Activated CD8-positive, alpha-beta memory T cell treated with anti-CD3 and anti-CD28 coated beads, Interleukin-2, amount 50 U/mL, for 1 hour (primary cell): ENCODE data around the gene C7orf25.
"Not testable (repeated sequence)": the region's sequence is repeated elsewhere in the genome, so short reads cannot be mapped to it uniquely, and the experiment has no call there.

Source experiments
- DNase-seq: peaks from one replicate; pipeline ENCODE4 v3.0.0-alpha.2; 2020; ENCODE audit errors: extremely low read depth

C7orf25 gene

DNA sequence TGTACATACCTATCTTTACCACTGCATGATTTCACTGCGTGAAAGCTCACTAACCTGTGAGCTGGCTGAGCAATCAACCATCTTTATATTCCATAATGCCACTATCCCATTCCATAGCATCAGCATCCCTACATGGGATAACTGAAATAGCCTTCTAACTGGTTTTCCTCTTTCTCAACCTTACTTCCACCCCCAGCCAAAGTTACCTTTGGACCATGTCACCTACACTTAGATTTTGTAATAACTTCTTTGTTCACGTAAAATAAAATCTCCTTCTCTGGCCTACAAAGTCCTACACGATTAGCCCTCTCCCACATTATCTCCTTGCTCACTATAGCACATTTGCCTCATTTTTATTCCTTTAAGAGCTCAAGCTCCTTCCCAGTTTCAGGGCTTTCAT lies 17.6 kb upstream of the C7orf25 start:
- DNase-seq, result no peak

DNA sequence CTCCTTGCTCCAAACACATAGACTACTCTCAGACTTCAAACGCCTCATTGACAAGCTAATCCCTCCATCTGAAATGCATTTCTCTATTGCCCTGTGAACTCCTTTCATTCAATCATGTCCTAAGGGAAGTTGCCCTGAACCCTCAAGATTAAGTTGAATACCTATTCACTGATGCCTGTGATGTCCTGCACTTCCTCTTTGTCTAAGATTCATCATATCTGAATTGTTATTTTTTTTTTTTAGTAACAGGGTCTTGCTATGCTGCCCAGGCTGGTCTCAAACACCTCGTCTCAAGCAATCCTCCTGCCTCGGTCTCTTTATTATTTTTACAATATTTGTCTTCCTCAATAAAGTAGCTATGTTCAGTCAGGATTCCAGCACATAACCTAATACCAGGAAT lies 16.9 kb upstream of the C7orf25 start:
- DNase-seq, result no peak

DNA sequence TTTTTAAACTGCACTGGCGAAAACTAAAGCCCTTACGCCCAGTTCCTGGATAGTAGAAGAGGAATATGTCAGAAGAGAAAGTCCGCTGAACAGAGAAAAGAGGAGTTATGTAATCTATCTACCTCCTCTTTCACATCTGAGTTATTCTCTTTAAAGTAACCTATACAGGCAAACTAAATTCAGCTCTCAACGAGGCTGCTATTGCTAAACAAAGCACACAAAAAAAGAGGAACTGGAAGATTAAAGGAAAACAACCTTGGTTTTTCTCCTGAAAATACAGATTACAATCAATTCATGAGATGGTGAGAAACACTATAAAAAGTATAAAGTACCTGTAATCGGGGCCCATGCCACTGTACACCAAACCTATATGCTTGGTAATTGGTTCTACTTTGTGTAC lies 14.3 kb upstream of the C7orf25 start:
- no peak for DNase-seq

DNA sequence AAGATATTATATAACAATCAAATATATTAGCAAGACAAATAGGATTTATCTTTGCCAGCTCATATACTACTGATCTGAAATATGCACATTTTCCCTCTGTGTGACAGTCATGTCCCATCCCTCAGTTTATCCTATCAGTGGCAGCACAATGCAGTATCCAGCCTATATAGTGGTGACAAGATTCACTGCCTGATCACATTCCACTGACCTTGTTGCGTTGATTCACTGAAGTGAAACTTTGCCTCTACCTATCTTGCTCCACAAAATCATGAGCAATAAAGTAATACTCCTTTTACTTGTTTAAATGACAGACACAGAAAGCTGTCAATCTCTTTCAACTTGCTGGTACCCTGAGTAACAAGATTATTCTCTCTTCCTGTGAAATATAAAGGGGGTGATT lies 13.8 kb upstream of the C7orf25 start:
- DNase-seq, result no peak

DNA sequence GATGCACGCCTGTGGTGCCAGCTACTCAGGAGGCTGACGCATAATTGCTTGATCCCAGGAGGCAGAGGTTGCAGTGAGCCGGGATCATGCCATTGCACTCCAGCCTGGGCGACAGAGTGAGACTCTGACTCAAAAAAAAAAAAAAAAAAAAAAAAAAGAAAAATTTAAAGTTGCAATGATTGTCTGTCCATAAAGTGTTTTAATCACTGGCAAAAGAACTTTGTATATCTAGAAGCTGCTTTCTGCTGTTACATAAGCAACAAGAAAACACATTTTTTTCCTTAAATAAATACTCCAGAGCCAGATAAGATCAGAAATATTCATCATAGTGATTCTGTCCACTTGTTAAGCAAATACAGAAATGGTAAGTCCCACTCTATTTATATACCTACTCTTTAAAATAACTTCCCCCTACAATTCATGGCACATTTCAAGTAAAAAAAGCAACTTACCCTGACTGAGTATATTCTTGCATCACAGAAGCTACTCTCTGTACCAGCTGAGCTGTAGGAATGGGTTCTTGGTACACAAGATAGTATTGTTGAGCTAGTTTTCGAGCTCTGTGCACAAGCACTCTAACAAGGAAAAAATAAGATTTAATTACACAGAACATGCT lies 12.5 kb upstream of the C7orf25 start:
- DNase-seq, result no peak

DNA sequence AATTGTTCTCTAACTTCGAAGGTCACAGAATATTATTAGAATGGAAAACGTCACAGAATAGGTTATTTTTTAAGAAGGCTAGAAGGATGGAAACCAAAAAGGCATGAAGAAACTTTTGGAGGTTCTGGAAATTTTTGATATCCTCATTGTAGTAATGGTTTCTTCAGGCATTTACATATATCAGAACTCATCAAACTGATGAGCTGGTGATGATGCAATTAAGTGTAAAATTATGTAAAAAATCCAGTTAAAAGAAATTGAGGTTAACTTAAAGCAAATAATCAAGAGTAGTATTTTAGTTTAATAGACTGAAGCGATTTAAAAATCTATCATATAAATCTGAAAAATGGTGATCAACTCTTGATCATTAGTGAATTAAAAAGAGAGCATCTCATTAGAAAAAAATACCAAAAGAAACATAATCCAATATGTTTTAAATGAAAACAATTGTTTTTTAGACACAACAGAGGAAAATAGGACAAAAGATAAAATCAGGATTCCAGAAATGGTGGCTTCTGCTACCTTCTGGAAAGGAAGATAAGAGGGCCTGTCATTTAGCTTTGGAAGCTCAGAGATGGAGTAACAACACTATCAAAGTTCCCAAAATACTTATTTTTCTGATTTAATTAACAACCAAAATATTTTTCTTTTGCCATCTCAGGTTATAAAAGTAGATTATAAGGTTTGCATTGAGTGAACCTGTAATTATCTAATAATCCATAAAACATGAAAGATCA lies 10.3 kb upstream of the C7orf25 start:
- no peak for DNase-seq

DNA sequence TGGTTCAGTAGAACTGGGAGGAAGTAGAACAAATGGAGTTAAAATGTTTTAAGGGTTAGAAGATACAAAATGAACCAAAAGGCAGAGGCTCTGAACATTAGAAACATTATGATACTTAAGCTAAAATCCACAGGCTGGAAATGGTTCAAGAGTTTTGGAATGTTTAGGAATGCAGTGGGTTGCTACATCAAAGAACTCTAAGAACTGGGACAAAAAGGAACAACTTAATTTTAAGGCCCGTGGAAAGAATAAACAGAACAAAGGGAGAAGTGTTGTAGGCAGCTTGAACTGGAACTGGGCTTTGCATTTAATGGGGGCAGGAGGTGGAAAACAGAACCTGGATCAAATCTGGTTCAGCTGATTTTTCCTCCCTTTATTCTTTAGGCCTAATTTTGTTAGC lies 3.5 kb upstream of the C7orf25 start:
- no peak for DNase-seq

DNA sequence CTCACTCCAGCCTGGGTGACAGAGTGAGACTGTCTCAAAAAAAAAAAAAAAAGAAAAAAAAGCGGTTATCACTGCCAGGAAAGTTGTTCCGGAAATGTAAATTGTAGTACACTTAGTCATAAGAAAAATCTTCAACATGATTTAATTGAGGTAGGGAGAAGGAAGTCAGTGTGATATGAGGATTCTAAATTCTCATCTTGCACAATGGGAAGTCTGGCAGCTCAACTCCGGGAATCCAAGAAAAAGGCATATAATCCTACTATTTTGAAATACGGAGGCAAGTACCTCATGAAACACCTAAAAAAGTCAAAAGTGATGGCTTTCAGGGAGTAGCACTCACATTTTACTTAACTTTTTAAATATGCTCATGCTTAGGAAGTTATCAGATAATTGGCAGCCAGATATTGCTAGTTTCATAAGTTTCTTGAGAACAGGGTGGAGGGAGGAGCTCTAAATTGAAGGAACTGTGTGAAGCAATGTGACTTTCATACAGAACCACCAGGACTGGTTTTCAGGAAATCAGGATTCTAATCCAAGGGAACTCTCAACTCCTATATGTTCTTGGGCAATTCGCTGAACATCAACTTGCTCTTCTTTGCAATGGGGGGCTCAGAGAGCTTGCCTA lies 2.7 kb upstream of the C7orf25 start:
- no peak for DNase-seq

DNA sequence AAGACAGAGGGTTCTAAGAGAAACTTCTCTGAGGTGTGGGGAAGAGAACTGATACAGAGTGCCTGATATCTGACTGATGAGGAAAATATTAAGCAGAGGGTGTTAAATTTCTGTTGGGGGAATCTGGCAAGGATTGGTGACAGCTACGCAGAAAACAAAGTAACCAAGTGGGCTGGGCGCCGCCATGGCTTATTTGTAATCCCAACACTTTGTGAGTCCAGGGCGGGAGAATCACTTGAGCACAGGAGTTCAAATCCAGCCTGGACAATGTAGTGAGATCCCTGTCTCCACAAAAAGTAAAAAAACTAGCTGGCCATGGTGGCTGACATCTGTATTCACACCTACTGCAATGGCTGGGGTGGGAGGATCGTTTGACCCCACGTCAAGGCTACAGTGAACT lies 2.1 kb upstream of the C7orf25 start:
- DNase-seq, result no peak

DNA sequence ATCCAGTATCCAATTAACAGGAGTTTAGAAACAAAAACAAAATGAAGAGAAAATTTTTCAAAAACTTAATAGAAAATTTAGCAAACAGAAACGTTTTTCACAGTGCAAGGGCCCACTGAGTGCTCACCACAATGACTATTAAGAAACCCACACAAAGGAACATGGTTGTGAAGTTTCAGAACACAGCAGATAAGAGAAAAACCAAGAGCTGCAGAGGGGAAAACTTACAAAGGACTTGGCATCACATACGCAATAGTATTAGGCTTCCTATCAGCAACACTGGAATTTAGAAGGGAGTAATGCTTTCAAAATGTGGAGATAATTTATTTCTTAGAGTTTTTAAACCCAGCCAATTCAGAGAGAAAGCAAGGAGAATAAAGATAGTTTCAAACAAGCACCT lies 1.7 kb upstream of the C7orf25 start:
- DNase-seq, result no peak

DNA sequence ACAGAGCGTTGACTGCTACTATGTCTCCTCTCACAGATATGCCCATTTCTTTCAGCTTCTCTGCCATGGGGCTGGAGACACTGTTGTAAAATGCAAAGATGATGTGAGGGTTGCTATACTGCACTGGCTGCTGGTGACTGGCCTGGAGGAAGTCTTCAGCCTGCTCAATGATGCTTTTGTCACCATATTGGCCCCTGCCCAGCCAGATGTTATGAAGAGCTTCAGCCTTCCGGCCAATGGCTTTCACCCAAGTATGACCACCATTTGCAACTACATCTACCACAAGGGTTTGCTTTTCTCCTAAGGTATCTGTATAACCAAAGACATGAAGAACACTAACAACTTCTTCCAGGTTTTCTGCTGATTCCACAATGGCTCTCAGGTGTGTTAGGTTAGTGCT lies 1.6 kb downstream of the C7orf25 start:
- DNase-seq, result no peak

DNA sequence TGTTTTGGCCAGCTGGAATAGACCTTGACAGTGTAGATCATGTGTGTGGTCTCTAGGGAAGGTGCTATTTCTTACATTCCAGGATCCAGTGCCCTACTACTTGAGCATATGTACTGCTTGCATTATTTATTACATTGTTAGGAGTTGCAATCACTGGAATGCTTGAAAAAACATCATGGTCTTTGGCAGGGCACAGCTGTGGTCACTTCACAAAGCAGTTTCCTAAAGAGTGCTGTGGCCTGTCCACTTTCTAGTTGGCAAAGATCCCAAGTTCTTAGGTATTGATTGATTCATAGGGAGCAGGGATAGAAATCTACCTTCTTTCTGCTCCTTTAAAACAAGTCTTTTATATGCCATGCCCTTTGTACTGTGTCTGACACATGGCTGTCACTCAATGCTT lies 4.6 kb downstream of the C7orf25 start:
- no peak for DNase-seq

DNA sequence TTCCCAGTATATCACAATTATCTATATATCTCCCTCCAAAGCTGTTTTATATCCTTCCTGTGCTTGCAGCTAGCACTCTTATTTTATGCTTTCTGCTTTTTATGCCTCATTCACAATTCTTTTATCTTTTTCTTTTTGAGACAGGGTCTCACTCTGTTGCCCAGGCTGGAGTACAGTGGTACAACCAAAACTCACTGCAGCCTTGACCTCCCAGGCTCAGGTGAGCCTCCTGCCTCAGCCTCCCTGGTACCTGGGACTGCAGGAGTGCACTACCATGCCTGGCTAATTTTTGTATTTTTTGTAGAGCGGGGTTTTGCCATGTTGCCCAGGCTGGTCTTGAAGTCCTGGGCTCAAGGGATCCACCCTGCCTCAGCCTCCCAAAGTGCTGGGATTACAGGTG lies 5.7 kb downstream of the C7orf25 start:
- no peak for DNase-seq

DNA sequence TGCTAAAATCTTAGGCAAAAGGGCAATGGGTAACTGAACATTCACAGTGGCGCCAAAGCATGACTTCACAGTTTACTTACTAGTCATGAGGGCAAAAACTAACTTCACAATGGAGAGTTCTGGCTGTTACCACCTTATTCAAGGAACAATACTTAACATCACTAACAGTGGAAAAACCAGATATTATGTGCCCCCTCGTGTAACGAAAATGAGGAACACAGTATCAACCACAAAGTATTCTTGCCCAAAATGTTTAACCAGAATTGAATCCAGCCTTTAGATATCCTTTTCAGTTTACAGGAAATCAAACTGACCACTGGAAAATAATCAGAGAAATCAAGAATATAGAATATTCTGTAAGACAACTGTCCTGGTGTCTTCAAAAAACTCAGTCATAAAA lies 9.5 kb downstream of the C7orf25 start:
- no peak for DNase-seq

DNA sequence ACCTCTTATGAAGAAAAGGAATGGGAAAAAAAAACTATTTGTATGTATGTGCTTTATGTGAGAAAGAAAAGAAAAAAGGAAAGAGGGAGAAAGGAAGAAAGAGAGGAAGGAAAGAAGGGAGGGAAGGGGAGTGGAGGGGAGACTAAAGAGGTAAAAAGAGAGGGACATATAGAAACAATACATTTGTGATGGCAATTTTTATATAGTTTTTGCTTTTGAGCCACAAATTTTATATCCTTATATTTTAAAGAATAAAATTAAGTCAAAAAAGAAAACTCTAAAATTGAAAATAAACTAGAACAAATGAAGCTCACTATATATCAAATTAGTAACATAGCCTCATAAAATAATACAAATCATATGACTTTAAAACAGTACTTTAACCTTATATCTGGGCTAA lies 11.0 kb downstream of the C7orf25 start:
- no peak for DNase-seq

DNA sequence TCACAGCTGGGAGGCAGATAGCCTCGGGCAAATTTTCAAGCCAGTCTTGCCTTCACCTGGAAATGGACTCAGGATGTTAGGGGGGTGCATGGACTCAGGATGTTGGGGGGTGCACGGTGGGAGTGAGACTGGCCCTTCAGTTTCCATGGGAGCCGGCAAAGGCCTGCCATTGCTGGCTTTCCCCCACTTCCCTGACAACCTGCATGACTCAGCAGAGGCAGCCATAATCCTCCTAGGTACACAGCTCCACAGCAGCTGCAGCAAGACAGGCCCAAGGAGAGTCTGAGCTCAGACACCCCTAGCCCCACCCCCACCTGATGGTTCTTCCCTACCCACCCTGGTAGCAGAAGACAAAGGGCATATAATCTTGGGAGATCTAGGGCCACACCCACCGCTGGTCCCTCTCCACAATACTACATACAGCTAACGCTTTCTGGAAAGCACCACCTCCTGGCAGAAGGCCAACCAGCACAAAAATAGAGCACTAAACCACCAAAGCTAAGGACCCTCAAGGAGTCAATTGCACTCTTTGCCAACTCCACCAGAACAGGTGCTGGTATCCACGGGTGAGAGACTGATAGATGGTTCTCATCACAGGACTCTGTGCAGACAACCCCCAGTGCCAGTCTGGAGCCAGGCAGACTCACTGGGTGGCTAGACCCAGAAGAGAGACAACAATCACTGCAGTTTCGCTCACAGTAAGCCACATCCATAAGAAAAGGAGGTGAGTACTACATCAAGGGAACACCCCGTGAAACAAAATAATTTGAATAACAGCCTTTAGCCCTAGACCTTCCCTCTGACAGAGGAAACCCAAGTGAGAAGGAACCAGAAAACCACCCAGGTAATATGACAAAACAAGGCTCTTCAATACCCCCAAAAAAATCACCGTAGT lies 18.3 kb downstream of the C7orf25 start:
- no peak for DNase-seq

DNA sequence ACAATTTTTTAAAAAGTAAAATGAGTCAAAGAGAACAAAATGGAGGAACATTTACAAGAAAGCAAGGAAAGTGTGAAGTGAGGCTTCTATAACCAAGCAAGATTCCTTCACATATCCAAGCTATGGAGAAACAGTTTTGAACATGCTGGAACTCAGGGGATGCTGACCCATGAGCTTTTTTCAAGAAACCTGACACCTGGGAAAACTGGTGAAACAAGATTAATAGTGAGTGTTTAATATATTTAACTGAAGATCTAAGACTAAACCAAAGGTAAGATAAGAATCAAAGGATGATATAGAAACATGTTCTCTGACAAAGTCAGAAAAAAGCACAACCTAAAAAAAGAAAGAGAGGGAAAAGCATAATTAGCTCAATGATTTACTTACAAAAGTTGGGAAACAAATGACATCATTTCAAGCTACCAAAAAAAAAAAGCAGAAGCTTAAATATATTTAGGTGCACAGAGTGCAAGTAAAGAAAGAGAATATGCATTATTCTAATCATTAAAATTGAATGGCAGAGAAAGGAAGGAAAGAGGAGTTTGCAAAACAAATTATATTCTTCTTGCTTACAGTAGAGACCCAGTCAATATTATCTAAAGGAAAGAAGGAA lies 24.9 kb downstream of the C7orf25 start:
- DNase-seq, result no peak

DNA sequence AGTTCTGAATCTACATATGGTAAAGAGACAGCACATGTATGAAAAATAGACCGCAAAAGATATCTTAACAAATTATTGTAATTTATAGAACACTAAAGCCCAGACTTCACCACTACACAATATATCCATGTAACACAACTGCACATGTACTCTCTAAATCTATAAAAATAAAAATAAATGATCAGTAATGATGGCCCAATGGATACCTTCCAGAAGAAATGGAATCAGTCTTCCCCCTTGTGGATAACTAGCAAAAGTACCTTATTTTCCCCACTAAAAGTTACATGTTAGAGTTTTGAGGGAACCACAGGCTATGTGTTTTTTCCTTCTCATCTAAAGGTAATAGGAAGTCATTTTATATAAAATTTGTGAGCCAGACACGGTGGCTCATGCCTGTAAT lies 25.7 kb downstream of the C7orf25 start:
- no peak for DNase-seq

DNA sequence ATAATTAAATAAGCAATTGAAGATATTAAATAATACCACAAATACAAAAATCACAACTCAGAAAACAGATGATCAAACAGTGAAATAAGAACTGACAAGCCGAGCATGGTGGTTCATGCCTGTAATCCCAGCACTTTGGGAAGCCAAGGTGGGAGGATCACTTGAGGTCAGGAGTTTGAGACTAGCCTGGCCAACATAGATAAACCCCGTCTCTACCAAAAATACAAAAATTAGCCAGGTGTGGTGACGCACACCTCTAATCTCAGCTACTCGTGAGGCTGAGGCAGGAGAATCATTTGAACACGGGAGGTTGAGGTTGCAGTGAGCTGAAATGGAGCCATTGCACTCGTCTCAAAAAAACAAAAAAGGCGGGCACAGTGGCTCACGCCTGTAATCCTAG lies 26.7 kb downstream of the C7orf25 start:
- DNase-seq, result not testable (repeated sequence)

DNA sequence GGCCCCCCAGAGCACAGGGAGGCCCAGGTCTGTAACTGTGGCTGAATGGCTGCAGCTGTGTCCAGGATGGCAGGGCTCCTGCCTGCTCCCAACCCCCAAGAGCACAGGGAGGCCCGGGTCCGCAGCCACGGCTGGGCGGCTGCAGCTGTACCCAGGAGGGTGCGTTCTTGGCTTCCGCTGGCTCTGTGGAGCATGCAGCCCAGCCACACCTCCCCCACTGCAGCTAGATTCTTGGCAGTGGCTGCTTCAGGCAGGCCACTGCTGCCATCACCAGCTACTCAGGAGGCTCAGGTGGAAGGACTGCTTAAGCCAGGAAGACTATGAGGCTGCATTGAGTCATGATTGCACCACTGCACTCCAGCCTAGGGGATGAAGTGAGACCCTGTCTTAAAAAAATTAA lies 27.9 kb downstream of the C7orf25 start:
- no peak for DNase-seq

DNA sequence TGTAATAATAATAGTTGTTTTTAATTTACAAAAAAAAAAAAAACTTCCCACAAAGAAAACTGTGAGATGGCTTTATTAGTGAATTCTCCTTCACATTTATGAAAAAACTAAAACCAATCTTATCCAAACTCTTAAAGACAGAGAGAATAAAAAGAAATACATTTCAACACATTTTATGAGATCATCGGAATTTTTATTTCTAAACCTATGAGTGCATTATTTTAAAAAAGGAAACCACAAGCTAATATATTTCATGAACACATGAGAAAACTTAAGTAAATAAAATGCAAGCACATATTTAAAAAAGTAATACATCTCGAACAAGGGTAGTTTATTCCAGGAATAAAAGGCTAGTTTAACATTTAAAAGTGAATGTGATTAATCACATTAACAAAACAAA lies 31.5 kb downstream of the C7orf25 start:
- no peak for DNase-seq

DNA sequence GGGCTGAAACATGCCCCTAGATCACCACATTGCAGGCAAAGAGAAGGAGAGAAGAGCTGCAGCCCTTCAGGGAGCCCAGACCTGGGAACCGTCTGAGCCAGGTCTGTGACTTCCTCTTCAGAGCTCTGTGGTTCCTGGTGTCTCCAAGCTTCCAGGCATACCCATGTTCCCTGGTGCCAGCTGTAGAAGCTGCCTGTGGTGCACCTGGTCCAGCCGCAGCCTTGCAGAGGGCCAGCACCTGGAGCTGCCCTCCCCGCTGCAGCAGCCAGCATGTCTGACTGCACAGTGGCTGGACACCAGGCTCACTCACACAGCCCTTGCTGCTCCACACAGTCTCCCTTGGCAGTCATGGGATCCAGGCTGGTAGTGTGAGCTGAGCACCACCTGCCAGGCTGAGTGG lies 33.6 kb downstream of the C7orf25 start:
- DNase-seq, result no peak
